ENCODE data around the gene SAMD7. TPM values are rescaled to one million over a fixed set of nuclear protein-coding genes. Genes with fewer than 3 reads are reported as not detected.

Gene SAMD7, protein sequence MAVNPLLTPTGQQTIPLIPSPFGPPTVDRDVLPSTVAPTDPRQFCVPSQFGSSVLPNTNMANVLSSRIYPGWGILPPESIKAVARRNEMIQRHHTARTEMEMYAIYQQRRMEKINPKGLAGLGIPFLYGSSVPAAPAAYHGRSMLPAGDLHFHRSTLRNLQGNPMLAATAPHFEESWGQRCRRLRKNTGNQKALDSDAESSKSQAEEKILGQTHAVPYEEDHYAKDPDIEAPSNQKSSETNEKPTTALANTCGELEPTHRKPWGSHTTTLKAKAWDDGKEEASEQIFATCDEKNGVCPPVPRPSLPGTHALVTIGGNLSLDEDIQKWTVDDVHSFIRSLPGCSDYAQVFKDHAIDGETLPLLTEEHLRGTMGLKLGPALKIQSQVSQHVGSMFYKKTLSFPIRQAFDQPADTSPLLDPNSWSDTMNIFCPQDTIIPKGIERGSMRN
- total RNA-seq (2014; rRNA removed; shearing (Covaris generic)) (0.23 and 1.1 TPM in 2 replicates), total RNA-seq (2022) (0.93 and 0.96 TPM in 2 replicates), Bru-seq, nascent RNA (percentile 37 among the genes with signal in this experiment), BruChase-seq, experiment 1, labeled RNA remaining after a 6-hour chase (percentile 27 among the genes with signal in this experiment), BruChase-seq, experiment 2, labeled RNA remaining after a 2-hour chase (percentile 33 among the genes with signal in this experiment)
- long read RNA-seq, partial matches to known transcripts = 2 of 4 reads
- long read RNA-seq, other reads (novel, unspliced or antisense) = 2 of 4 reads

GRCh38 chr3:169911272-169911671, at the start of gene SAMD7:
Gene SAMD7, plus strand, starts transcription at chr3:169911572. Its CDS starts 7,927 bp downstream, at chr3:169919499.
- no peak within 1 kb of the TSS for H3K27ac ChIP-seq (ENCODE audit: low read depth, low read length, poor library complexity, severe bottlenecking)
- H3K4me2 ChIP-seq (ENCODE audit: low read length) = no peak within 1 kb of the TSS
- CTCF ChIA-PET (ENCODE audit: unreplicated experiment) = no interaction called here
- POLR2A ChIA-PET = interaction anchor here (0.7 to 1.9 kb wide), 4 partner anchors 11 to 30 kb away, joined by 3 to 7 read pairs (median 5); no protein-coding TSS in a partner anchor
- H3K36me3 ChIP-seq (ENCODE audit: insufficient read depth, low read length) = no peaks in the 10 kb centered on the region
- peaks cover 8% of the 10 kb centered on the region for H3K4me1 ChIP-seq (ENCODE audit: insufficient read depth, low read length, poor library complexity, severe bottlenecking)
- no peak for DNase-seq (ENCODE audit: low spot score)
- H2AFZ ChIP-seq (ENCODE audit: low read length) = no peak within 1 kb of the TSS
- BruUV-seq (replicated peaks) = no TSS peak
- no peaks in the 10 kb centered on the region for H4K20me1 ChIP-seq (ENCODE audit: insufficient read depth, low read length)
- no peaks in the 10 kb centered on the region for H3K79me2 ChIP-seq (ENCODE audit: insufficient read depth, low read depth, low read length)
- intact Hi-C loops (cut with micrococcal nuclease; ENCODE audit: unreplicated experiment) = no loop called here
- no peak within 1 kb of the TSS for H3K4me3 ChIP-seq (ENCODE audit: low read depth, low read length, poor library complexity, severe bottlenecking)
- H3K9me2 ChIP-seq (ENCODE audit: insufficient read depth, low read length) = no peaks in the 10 kb centered on the region
- no peak for TF ChIP-seq EZH2phosphoT487 (IDR thresholded peaks at IDR 0.05; ENCODE audit: borderline replicate concordance, low read depth, low read length)
- H3K9me3 ChIP-seq (ENCODE audit: low read length) = no peaks in the 10 kb centered on the region

GRCh38 chr3:169861871-169862270, 49.5 kb upstream of the SAMD7 start:
- no peak for DNase-seq (ENCODE audit: low spot score)
- no peak overlapping the region for H3K4me2 ChIP-seq (ENCODE audit: low read length)
- H3K4me3 ChIP-seq (ENCODE audit: low read depth, low read length, poor library complexity, severe bottlenecking) = no peak overlapping the region
- TF ChIP-seq EZH2phosphoT487 (IDR thresholded peaks at IDR 0.05; ENCODE audit: borderline replicate concordance, low read depth, low read length) = no peak
- TF ChIP-seq CTCF (conservative IDR thresholded peaks at IDR 0.05; ENCODE audit: low read length) = no peak
- ChIA-PET POLR2A (interaction anchor here (0.8 to 2.3 kb wide), 9 partner anchors 8 to 192 kb away, joined by 3 to 6 read pairs (median 4); partner anchors contain the start of genes GPR160 and LRRC31), CTCF (ENCODE audit: unreplicated experiment) (interaction anchor here (0.7 to 1.4 kb wide), 2 partner anchors 68 to 140 kb away, joined by 3 read pairs; no protein-coding TSS in a partner anchor)
- no peaks in the 10 kb centered on the region for H3K9me2 ChIP-seq (ENCODE audit: insufficient read depth, low read length)
- no peak overlapping the region for H2AFZ ChIP-seq (ENCODE audit: low read length)
- intact Hi-C loops (cut with micrococcal nuclease; ENCODE audit: unreplicated experiment) = loop anchor here (5.0 to 10.0 kb wide), 4 partner anchors 100 to 550 kb away; partner anchors contain the start of gene PHC3
- H3K27ac ChIP-seq (ENCODE audit: low read depth, low read length, poor library complexity, severe bottlenecking) = no peak overlapping the region
- no peaks in the 10 kb centered on the region for H3K9me3 ChIP-seq (ENCODE audit: low read length)
- H4K20me1 ChIP-seq (ENCODE audit: insufficient read depth, low read length) = no peaks in the 10 kb centered on the region
- H3K79me2 ChIP-seq (ENCODE audit: insufficient read depth, low read depth, low read length) = no peaks in the 10 kb centered on the region
- H3K36me3 ChIP-seq (ENCODE audit: insufficient read depth, low read length) = no peaks in the 10 kb centered on the region
- peaks cover 33% of the 10 kb centered on the region for H3K4me1 ChIP-seq (ENCODE audit: insufficient read depth, low read length, poor library complexity, severe bottlenecking)
- no TSS peak for BruUV-seq (replicated peaks)

DNA sequence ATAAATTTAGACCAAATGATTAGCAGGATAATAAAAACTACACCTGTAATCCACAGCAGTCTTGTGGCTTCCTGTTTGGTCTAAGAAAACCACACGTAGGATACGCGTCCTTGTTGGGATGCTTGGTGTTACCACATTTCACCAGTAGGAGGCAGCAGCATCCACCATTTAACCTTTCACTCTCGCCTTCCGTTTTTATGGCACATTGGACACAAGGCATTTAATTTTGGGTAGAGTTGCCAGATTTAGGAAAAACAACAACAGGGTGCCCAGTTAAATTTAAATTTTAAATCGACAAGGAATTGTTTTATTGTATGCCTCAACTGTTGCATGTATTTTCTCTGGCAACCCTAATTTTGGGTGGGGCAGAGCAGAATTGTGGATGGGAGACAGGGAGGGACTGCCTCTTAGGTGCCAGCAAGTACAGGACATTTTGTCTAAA, 47.9 kb upstream of the SAMD7 start:
- no peaks in the 10 kb centered on the region for H3K79me2 ChIP-seq (ENCODE audit: insufficient read depth, low read depth, low read length)
- ChIA-PET POLR2A (interaction anchor here (0.9 to 2.3 kb wide), 3 partner anchors 11 to 189 kb away, joined by 3 to 5 read pairs (median 3); no protein-coding TSS in a partner anchor), CTCF (ENCODE audit: unreplicated experiment) (no interaction called here)
- DNase-seq (ENCODE audit: low spot score) = peak; percentile 85
- no peaks in the 10 kb centered on the region for H4K20me1 ChIP-seq (ENCODE audit: insufficient read depth, low read length)
- H3K4me2 ChIP-seq (ENCODE audit: low read length) = peak overlapping the region; percentile 48
- H3K4me3 ChIP-seq (ENCODE audit: low read depth, low read length, poor library complexity, severe bottlenecking) = no peak overlapping the region
- intact Hi-C loops (cut with micrococcal nuclease; ENCODE audit: unreplicated experiment) = loop anchor here (1.0 to 10.0 kb wide), 8 partner anchors 101 to 549 kb away; partner anchors contain the start of genes GPR160, PHC3 and SEC62
- no peaks in the 10 kb centered on the region for H3K9me3 ChIP-seq (ENCODE audit: low read length)
- no peaks in the 10 kb centered on the region for H3K9me2 ChIP-seq (ENCODE audit: insufficient read depth, low read length)
- H3K36me3 ChIP-seq (ENCODE audit: insufficient read depth, low read length) = no peaks in the 10 kb centered on the region
- TF ChIP-seq CTCF (conservative IDR thresholded peaks at IDR 0.05; ENCODE audit: low read length) = peak; percentile 99
- no peak for TF ChIP-seq EZH2phosphoT487 (IDR thresholded peaks at IDR 0.05; ENCODE audit: borderline replicate concordance, low read depth, low read length)
- BruUV-seq (replicated peaks) = no TSS peak
- H3K27ac ChIP-seq (ENCODE audit: low read depth, low read length, poor library complexity, severe bottlenecking) = no peak overlapping the region
- peak overlapping the region; percentile 98; the same call in 1 of the 2 replicates for H2AFZ ChIP-seq (ENCODE audit: low read length)
- H3K4me1 ChIP-seq (ENCODE audit: insufficient read depth, low read length, poor library complexity, severe bottlenecking) = peaks cover 33% of the 10 kb centered on the region

Data from OCI-LY7 (cell line).